Measurements from ENCODE around the gene BTBD16. TPM values are rescaled to one million over a fixed set of nuclear protein-coding genes. Genes with fewer than 3 reads are reported as not detected.
A peak's percentile ranks its signal among the peaks of the same experiment; 100 is the strongest.

Gene BTBD16
- total and polyA plus RNA-seq, 2 of the 13 experiments (the other 11 are each of a cell fraction or from before 2014, with no cell fraction given), result 5.0 to 11.9 TPM

- no TSS peak for BruUV-seq (replicated peaks)
- no peaks in the 10 kb centered on the region for H3K9me3 ChIP-seq (ENCODE audit: low read length)
- no peaks in the 10 kb centered on the region for H3K79me2 ChIP-seq (ENCODE audit: insufficient read depth, low read length)
- no peak overlapping the region for H3K4me3 ChIP-seq (replicated peaks in 1 of 3; ENCODE audit: insufficient read depth in 1 of 3, low read depth in 2 of 3, low read length in 3 of 3)
- 0 out of 2 replicates have a peak, but pooled peaks have one; percentile 7 for TF ChIP-seq ELF4 (CRISPR knock-in tag; IDR thresholded peaks at IDR 0.05; ENCODE audit: borderline replicate concordance)
- no peak for TF ChIP-seq ZNF24 (IDR thresholded peaks at IDR 0.05)
- CTCF ChIA-PET (ENCODE audit: low intra/inter-chr PET ratio, low total read pairs), result no interaction called here
- no peak for DNase-seq (ENCODE audit: low spot score)
- H3K9ac ChIP-seq (ENCODE audit: insufficient read depth, low read depth, low read length), result 0 out of 2 replicates have a peak overlapping the region, but pooled peaks have one; percentile 71
- FAIRE-seq, result no peak
- H3K4me1 ChIP-seq (ENCODE audit: insufficient read depth, low read length), result peaks cover 69% of the 10 kb centered on the region
- no peak overlapping the region for H2AFZ ChIP-seq (ENCODE audit: low read length)
- no peaks in the 10 kb centered on the region for H3K36me3 ChIP-seq (replicated peaks in 1 of 2; ENCODE audit: control insufficient read depth in 1 of 2, insufficient read depth in 2 of 2, low read length in 2 of 2)
- POLR2A ChIA-PET, result interaction anchor here (0.6 to 5.0 kb wide), 6 partner anchors 12 to 254 kb away, joined by 3 to 141 read pairs (median 19); partner anchors contain the start of gene PLEKHA1
- ATAC-seq, result no peak
- intact Hi-C loops (cut with micrococcal nuclease; ENCODE audit: unreplicated experiment) (loop anchor here (2.0 kb wide), 1 partner anchor 61 kb away; no protein-coding TSS in a partner anchor), in situ Hi-C loops (cut with HindIII; ENCODE audit: extremely low pct_ligation_motif_present, low pct_unique_long_range_greater_than_20kb) (no loop called here)
- 82% methylated on average over 1 of the region's 1 CpG for WGBS (ENCODE audit: low lambda C conversion rate)
- H3K4me2 ChIP-seq (ENCODE audit: low read depth, low read length), result no peak overlapping the region
- H4K20me1 ChIP-seq (ENCODE audit: insufficient read depth, low read length), result no peaks in the 10 kb centered on the region
- H3K27ac ChIP-seq (ENCODE audit: extremely low read length, insufficient read depth, low read length), result peak overlapping the region; percentile 95
- no peaks in the 10 kb centered on the region for H3K27me3 ChIP-seq (ENCODE audit: control insufficient read depth in 1 of 2, insufficient read depth in 2 of 2, low read length in 2 of 2)
Measured at GRCh38 chr10:122311716-122312115, 40.6 kb downstream of the BTBD16 start.

DNA sequence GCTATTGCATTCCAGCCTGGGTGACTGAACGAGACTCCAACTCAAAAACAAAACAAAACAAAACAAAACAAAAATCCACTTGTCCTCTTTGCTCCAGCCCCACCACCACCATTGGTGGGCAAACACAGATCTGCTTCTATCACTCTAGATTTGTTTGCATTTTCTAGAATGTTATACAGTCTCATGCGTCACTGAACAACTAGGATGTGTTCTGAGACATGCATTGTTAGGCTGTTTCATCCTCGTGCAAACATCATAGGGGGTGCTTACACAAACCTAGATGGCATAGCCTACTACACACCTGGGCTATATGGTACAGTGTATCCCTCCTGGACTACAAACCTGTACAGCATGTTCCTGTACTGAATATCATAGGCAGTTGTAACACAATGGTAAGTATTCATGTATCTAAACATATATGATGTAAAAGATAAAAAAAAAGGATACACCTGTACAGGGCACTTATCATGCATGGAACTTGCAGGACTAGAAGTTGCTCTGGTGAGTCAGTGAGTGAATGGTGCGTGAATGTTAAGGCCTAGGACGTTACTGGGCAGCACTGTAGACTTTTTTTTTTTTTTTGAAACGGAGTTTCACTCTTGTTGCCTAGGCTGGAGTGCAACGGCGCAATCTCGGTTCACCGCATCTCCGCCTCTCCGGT, 45.3 kb downstream of the BTBD16 start:
- ATAC-seq (peak; percentile 23; the same call in 1 of the 3 replicates), FAIRE-seq (peak; percentile 4), DNase-seq (ENCODE audit: low spot score) (peak; percentile 64)
- Histone ChIP-seq H3K4me3 (replicated peaks in 1 of 3; ENCODE audit: insufficient read depth in 1 of 3, low read depth in 2 of 3, low read length in 3 of 3) (no peak overlapping the region), H3K9ac (ENCODE audit: insufficient read depth, low read depth, low read length) (no peak overlapping the region), H3K4me2 (ENCODE audit: low read depth, low read length) (no peak overlapping the region), H3K9me3 (ENCODE audit: low read length) (no peaks in the 10 kb centered on the region; the same call in 1 of the 2 replicates), H2AFZ (ENCODE audit: low read length) (peak overlapping the region; percentile 90), H3K79me2 (ENCODE audit: insufficient read depth, low read length) (no peaks in the 10 kb centered on the region), H3K4me1 (ENCODE audit: insufficient read depth, low read length) (peaks cover 29% of the 10 kb centered on the region), H3K36me3 (replicated peaks in 1 of 2; ENCODE audit: control insufficient read depth in 1 of 2, insufficient read depth in 2 of 2, low read length in 2 of 2) (no peaks in the 10 kb centered on the region), H3K27ac (ENCODE audit: extremely low read length, insufficient read depth, low read length) (no peak overlapping the region), H4K20me1 (ENCODE audit: insufficient read depth, low read length) (no peaks in the 10 kb centered on the region), H3K27me3 (ENCODE audit: control insufficient read depth in 1 of 2, insufficient read depth in 2 of 2, low read length in 2 of 2) (no peaks in the 10 kb centered on the region)
- no TSS peak for BruUV-seq (replicated peaks)
- intact Hi-C loops (cut with micrococcal nuclease; ENCODE audit: unreplicated experiment) (no loop called here), in situ Hi-C loops (cut with HindIII; ENCODE audit: extremely low pct_ligation_motif_present, low pct_unique_long_range_greater_than_20kb) (no loop called here)
- CTCF ChIA-PET (ENCODE audit: low intra/inter-chr PET ratio, low total read pairs), result no interaction called here
- POLR2A ChIA-PET, result interaction anchor here (1.2 kb wide), 1 partner anchor 15 kb away, joined by 3 read pairs; no protein-coding TSS in a partner anchor
- 87% methylated on average over 12 of the region's 12 CpGs for WGBS (ENCODE audit: low lambda C conversion rate)
- TF ChIP-seq FOSL2 (CRISPR knock-in tag; IDR thresholded peaks at IDR 0.05), result 0 out of 2 replicates have a peak, but pooled peaks have one; percentile 15
- TF ChIP-seq, protein P1, sequence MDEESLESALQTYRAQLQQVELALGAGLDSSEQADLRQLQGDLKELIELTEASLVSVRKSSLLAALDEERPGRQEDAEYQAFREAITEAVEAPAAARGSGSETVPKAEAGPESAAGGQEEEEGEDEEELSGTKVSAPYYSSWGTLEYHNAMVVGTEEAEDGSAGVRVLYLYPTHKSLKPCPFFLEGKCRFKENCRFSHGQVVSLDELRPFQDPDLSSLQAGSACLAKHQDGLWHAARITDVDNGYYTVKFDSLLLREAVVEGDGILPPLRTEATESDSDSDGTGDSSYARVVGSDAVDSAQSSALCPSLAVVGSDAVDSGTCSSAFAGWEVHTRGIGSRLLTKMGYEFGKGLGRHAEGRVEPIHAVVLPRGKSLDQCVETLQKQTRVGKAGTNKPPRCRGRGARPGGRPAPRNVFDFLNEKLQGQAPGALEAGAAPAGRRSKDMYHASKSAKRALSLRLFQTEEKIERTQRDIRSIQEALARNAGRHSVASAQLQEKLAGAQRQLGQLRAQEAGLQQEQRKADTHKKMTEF (CRISPR knock-in tag; IDR thresholded peaks at IDR 0.05), result peak; percentile 27; the same call in 1 of the 2 replicates
- no peak for TF ChIP-seq ZNF263 (CRISPR knock-in tag; IDR thresholded peaks at IDR 0.05)
- TF ChIP-seq IRF2 (CRISPR knock-in tag; IDR thresholded peaks at IDR 0.05), result no peak
- TF ChIP-seq POGZ (CRISPR knock-in tag; IDR thresholded peaks at IDR 0.05), result no peak
- TF ChIP-seq SOX5 (CRISPR knock-in tag; IDR thresholded peaks at IDR 0.05; ENCODE audit: borderline replicate concordance), result peak; percentile 58; the same call in 1 of the 2 replicates
- TF ChIP-seq SOX13 (IDR thresholded peaks at IDR 0.05), result no peak
- peak in 1 of 2 experiments; percentile 59; a peak in 2 of 4 replicates for TF ChIP-seq SOX13 (CRISPR knock-in tag; conservative IDR thresholded peaks at IDR 0.05 in 1 of 2, IDR thresholded peaks at IDR 0.05 in 1 of 2)
- no peak for TF ChIP-seq RXRB (CRISPR knock-in tag; IDR thresholded peaks at IDR 0.05; ENCODE audit: borderline replicate concordance)
- no peak for TF ChIP-seq GLI4 (CRISPR knock-in tag; IDR thresholded peaks at IDR 0.05; ENCODE audit: borderline replicate concordance)
- peak; percentile 47; the same call in 1 of the 2 replicates for TF ChIP-seq HHEX (CRISPR knock-in tag; IDR thresholded peaks at IDR 0.05)
- 0 out of 2 replicates have a peak, but pooled peaks have one; percentile 15 for TF ChIP-seq HMG20A (CRISPR knock-in tag; IDR thresholded peaks at IDR 0.05; ENCODE audit: borderline replicate concordance)

Data from HepG2 (cell line).